Stimulated activated CD4-positive, alpha-beta T cell treated with anti-CD3 and anti-CD28 coated beads, Interleukin-12 subunit alpha, Interleukin-12 subunit beta, amount 100 ng/mL, for 24 hours (primary cell): ENCODE results near the gene SCTR.

Experiments
- DNase-seq, 2 experiments: peaks; one replicate each; pipeline ENCODE4 v3.0.0-alpha.2; 2020; ENCODE audit warnings: low read depth in 2 of 2

Gene SCTR

DNA sequence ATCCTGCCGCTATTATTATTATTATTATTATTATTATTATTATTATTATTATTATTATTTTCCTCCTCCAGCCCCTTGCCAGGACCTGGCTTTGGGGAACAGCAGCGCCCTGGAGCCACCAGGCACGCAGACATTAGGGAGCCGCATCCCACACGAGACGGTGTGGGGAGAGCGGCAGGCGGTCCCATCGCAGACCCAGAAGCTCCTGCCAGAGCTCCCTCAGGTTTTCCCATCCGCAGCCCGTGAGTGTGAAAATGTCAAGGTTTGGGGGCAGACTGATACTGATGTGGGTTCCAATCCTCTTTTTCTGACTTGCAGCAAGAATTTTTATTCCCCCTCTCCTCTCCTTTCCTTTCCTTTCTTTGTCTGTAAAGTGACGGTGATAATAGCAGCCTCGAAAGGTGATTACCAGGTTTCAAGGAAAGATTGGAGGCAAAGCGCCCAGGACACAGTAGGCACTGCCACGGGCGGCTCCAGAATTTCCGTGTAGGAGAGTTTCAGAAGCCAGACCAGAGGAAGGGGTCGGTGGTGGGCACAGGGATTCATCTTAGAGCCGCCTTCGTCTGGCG is 816 bp downstream of the SCTR start:
- no peak for DNase-seq

DNA sequence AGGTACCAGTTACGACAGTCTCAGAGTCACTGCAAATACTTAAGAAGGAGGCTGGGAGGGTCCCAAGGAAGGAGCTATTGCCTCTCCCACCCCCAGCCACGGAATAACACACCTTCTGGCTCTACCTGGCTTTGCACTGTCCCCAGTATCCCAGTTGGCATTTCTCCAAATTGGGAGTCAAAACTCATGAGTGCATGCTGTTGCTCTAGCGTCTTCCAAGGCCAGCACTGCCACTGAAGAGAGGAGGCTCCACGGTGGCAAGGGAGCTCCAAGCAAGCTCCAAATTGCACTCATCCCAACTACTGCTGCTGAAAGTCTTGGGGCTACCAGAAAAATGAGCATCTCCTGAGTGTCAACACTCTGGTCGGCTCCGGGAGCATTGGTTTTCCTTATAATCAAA is 1.6 kb downstream of the SCTR start:
- no peak for DNase-seq

DNA sequence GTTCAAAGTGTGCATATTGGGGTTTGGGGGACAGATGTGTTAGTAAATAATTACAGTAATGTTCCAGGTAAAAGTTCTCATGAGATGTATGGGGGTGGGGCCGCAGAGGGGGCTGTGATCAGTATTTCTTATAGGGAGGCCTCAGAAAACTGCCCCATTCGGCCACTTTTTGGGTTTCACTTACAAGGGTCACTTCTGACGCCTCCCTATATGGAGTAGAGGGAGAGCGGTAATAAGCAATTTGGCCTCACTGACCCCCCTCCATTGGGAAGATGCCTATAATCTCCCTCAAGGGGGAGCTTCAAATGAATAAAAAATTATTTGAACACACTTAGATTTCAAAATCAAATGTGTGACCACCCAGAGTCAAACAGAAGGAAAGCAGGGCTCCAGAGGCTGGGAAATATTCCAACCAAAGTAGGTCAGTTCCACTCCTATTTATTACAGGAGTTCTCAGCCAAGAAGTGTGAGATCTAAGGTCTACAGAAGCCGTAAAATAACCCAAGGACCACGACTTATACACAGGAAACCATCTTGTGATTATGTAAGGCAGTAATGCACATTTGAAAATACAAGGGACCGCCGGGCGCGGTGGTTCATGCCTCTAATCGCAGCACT is 2.7 kb downstream of the SCTR start:
- DNase-seq, result no peak

- no peak for DNase-seq
These were observed 3.4 kb downstream of the SCTR start for GRCh38 chr2:119520696-119521432.

- no peak for DNase-seq
These were observed 5.2 kb downstream of the SCTR start for GRCh38 chr2:119519057-119519408.

GRCh38 chr2:119518401-119519056 is 5.8 kb downstream of the SCTR start:
- DNase-seq, result no peak

DNA sequence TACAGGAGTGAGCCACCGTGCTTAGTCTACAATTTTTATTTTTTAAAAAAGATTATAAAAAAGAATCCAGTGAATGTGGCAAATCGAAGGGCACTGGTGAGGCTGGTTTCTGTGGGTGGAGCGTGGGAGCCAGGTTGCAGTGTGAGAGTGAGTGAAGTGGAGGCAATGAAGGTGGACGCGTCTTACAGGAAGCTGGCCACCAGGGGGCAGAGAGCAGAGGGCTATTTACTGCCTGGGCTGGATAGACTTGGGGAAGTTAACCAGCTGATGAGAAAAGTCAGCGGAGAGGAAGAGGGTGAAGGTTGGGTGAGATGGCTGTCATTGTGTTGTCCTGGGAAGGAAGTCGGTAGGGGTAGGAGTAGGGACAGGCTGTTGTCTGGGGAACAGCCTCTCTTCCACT is 6.8 kb downstream of the SCTR start:
- peak in 1 of 2 experiments; percentile 35 for DNase-seq

- DNase-seq, result no peak
These were observed 8.2 kb downstream of the SCTR start for GRCh38 chr2:119516121-119516520.

DNA sequence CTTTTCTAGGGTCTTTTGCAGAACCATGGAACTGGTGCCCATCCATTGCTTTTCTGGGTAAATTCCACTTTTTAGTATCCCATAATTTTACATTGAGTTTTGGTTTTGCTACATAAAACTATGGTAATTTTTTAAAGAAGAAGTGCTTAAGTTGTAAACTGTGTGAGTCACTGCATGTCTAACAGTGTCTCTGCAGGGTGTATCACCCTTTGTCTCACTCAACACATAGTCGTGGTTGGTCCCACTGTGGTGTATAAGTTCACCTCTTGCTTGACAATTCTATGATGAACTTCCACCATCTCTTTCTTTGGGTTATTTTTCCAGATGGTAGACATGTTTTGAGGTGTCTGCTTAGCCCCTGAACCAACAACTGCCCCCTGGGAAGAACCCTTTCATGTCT is 10.5 kb downstream of the SCTR start:
- no peak for DNase-seq

- DNase-seq, result no peak
These were observed 11.3 kb downstream of the SCTR start for GRCh38 chr2:119512946-119513345.

GRCh38 chr2:119511989-119512388 is 12.3 kb downstream of the SCTR start:
- no peak for DNase-seq

DNA sequence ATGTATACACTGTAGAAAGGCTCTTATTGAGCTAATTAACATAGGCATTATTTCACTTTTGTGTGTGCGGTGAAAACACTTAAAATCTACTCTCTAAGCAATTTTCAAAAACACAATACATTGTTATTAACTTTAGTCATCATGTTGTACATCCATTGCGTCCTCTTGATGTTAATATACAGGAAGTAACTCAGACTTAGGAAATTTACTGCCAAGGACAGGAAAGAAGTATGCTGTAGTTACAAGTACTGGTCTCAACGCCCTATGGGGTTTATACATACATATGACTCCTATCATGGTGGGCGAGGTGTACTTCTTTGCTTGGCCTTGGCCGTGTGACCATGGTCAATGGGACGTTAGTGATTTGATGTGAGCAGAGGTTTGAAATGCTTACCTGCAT is 15.5 kb downstream of the SCTR start:
- DNase-seq, result no peak

DNA sequence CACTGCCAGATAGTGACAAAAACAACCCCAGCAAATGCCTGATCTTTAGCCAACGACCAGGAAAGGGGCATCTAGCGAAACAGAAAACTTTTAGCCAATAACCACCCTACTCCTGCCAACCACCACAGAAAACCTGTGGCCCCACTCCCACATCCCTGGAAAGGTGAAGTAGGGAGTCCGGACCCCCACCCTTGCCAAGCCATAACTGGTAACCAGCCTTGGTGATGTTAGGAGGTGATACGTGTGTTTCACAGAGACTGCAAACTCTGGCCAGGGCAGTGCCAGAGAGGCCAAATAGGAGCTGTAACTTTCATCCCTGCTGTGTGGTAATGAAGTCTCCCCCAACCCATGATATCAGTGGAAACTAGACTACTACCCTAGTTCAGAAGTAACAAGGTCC is 27.6 kb downstream of the SCTR start:
- no peak for DNase-seq

DNA sequence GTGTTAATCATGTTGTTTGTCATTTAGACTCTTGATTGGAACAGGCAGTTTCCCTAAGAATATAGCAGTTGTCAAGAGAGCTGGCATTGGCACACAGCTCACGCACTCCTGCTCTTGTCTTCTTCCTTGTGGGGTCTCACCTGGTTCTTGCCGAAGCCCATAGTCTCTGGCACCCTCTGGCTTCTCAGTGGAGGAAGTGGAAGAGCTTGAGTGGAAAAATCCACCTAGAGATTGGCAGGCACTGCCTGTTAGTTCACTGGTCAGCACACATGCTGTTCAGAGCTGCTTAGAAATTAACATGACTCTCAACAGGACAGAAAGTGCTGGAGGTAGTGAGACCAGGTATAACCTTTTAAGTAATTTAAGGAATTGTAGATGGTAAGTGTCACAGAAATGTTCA is 28.3 kb downstream of the SCTR start:
- no peak for DNase-seq

- no peak for DNase-seq
These were observed 30.0 kb downstream of the SCTR start for GRCh38 chr2:119494163-119494790.

GRCh38 chr2:119491776-119492525 is 32.3 kb downstream of the SCTR start:
- DNase-seq, result no peak

DNA sequence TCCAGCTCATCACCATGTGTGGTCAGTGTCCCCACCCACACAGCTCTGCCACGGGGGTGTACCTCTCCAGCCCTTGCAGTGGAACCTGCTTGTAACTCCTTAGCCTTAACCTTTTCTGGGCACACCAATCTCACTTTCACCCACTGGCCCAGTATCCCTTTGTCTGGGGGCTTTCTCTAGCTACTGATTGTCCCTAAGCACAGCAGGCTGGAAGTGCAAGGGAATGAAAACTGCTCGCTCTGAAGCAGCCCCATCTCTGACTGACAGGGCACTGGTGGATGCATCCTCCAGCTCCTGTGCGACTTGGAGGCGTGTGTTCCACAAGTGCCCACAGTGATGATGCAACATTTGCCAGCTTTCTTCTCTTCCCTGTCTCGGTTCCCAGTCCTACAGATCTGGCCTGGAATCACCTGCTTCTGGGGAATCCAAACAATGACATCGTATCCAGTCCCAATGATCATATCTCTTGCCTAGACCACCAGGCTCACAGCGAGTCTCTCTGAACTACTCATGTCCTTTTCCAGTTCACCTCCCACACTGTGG is 33.6 kb downstream of the SCTR start:
- no peak for DNase-seq

DNA sequence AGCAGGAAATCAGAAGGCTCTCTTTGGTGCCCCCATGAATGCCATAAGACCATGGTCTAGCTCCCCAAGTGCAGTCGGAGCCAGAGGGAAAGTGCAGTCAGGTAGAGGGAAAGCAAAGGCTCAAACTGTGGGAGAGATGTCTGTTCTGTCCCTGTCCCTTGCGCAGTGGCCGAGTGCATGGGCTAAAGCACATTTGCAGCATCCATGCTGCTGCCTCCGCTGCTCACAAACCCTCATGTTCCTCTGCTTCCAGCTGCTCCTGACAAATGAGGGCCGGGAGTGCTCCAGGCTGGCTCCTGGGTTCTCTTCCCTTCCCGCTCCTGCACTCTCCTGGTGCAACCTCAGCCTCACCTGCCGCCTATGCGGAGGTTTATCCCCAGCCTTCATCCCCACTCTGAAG is 34.2 kb downstream of the SCTR start:
- DNase-seq, result no peak

- no peak for DNase-seq
These were observed 34.9 kb downstream of the SCTR start for GRCh38 chr2:119489232-119489952.

- DNase-seq, result no peak
These were observed 35.8 kb downstream of the SCTR start for GRCh38 chr2:119488245-119489214.
